Activated CD4-positive, CD25-positive, alpha-beta regulatory T cell treated with anti-CD3 and anti-CD28 coated beads, Interleukin-2, amount 50 U/mL, for 72 hours (primary cell): ENCODE measurements around the gene ZNF22.

Experiments used
- DNase-seq: peaks from one replicate; pipeline ENCODE4 v3.0.0; 2021

Gene ZNF22

GRCh38 chr10:44978213-44978569 lies 22.5 kb upstream of the ZNF22 start:
- DNase-seq = no peak

DNA sequence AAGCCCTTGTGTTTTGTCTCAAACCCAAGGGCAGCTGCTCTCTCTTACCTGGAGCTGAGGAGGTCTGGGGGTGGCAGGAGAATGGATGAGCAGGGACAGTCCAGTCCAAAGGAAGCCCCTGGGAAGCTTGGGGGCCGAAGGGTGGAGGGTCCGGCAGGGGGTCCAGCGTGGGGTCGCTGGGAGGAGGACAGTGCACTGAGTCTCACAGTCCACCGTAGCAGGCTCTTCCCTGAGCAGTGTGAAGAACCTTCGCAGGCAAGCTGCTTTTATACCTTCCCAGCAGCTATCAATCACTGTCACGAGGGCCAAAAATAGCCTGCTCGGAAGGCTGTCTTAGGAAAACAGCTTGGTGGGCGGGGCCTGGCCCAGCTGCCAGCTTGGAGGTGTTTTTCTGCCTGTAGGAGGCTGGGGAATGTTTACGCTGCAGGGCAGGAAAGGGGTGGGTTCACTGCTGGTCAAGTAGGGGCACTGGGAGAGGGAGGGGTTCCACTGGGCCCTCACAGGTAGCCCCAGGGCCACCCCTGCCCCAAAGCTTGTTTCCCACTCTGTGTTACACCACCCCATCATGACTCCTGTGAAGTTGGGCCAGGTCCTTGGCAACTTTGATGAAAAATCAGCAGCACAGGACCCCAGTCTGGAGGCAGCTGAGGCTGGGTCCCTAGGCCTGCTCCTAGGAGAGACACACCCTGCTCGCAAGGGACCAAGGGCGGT lies 22.0 kb upstream of the ZNF22 start, which contains the start of gene DEPP1:
TSS of gene DEPP1 (minus strand) at position 240 of the 711 bp plus-strand sequence. CDS start 779 bp downstream, outside the sequence.
- no peak for DNase-seq

- DNase-seq = no peak
Measured at GRCh38 chr10:44979281-44980191, 21.2 kb upstream of the ZNF22 start.

- no peak for DNase-seq
Measured at GRCh38 chr10:44980309-44981171, 20.2 kb upstream of the ZNF22 start.

DNA sequence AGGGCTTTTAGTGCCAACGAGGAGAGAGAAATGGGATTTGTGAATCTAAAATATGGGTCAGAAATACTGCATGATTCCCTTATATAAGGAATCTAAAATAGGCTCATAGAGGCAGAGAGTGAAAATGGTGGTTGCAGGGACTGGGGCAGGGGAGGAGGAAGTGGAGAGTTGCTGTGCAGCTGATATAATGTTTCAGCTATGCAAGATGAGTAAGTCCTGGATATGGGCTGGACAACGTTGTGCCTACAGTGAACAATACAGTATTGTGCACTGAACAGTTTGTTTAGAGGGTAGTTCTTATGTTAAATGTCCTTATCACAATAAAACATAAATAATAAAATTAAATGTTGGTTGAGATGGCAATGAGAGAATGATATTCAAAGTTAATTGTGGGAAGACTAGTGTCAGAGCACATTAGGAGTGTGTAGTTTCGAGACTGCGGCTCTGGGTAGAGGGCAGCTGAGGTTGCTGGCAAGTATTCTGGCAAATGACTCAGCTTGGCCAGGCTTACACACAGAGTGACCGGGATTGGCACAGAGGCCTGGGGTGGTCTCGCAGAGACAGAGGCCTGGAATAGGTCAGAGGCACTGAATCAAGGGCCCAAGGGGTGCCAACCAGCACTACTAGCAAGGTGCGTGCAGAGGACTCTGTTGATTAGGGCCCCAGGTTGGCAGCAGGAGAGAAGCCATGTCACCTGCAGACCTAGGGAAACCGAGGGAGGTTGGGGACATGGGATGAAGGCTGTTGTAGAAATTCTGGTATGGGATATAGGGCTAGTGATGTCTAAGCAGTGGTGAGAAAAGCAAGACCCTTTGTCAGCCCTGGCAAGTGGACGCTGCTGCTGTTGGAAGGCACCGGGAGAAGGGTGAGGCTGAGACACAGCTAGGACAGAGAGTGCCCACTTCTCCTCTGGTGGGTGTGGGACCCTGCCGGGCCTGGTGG lies 19.3 kb upstream of the ZNF22 start:
- no peak for DNase-seq

GRCh38 chr10:44982114-44982460 lies 18.6 kb upstream of the ZNF22 start:
- DNase-seq = no peak

DNA sequence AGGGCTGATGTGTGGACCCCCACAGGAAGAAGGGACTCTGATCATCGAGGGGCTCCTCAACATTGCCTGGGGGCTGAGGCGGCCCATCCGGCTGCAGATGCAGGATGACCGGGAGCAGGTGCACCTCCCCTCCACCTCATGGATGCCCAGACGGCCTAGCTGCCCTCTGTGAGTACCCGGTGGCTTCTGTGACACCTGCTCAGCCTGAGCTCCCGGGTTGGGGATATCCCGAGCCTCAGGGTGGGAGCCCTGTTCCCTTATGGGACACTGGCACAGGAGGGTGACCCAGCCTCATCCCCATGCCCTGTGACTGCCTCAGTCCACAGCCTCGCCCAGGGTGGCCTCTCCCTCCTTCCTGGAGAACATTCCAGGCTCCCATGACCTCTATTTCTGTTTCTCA lies 18.2 kb upstream of the ZNF22 start:
- DNase-seq = no peak

- no peak for DNase-seq
Measured at GRCh38 chr10:44983066-44983894, 17.4 kb upstream of the ZNF22 start.

DNA sequence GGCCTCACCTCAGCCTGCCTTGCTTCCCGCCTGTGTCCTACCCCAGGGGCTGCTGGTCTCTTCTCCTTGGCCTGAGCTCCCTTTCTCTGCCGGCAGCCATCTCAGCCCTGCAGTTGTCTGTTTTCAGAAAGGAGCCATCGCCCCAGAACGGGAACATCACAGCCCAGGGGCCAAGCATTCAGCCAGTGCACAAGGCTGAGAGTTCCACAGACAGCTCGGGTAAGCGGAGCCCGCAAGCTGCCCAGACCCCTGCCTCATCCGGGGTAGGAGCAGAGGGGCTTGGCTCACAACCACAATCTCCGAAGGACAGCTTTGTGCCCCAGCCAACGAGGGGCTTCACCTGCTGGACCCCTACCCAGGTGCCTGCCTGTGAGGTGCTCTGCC lies 16.8 kb upstream of the ZNF22 start:
- no peak for DNase-seq

DNA sequence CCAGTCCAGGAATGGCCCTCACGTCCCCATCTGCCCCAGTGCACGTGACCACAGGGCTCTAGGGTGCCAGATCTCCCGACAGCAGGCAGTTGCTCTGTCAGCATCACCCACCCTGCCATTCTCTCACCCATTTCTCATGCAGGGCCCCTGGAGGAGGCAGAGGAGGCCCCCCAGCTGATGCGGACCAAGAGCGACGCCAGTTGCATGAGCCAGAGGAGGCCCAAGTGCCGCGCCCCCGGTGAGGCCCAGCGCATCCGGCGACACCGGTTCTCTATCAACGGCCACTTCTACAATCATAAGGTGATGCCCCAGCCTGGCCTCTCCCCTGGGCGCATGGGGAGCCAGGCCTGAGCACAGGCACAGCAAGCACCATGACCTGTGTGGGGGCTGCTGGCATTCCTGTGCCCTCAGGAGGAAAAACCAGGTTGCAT lies 16.0 kb upstream of the ZNF22 start:
- DNase-seq = no peak

- DNase-seq = no peak
Measured at GRCh38 chr10:44985175-44985681, 15.5 kb upstream of the ZNF22 start.

- no peak for DNase-seq
Measured at GRCh38 chr10:44986179-44986578, 14.5 kb upstream of the ZNF22 start.

- no peak for DNase-seq
Measured at GRCh38 chr10:44986670-44987069, 14.1 kb upstream of the ZNF22 start.

- no peak for DNase-seq
Measured at GRCh38 chr10:44988957-44989585, 11.7 kb upstream of the ZNF22 start.

DNA sequence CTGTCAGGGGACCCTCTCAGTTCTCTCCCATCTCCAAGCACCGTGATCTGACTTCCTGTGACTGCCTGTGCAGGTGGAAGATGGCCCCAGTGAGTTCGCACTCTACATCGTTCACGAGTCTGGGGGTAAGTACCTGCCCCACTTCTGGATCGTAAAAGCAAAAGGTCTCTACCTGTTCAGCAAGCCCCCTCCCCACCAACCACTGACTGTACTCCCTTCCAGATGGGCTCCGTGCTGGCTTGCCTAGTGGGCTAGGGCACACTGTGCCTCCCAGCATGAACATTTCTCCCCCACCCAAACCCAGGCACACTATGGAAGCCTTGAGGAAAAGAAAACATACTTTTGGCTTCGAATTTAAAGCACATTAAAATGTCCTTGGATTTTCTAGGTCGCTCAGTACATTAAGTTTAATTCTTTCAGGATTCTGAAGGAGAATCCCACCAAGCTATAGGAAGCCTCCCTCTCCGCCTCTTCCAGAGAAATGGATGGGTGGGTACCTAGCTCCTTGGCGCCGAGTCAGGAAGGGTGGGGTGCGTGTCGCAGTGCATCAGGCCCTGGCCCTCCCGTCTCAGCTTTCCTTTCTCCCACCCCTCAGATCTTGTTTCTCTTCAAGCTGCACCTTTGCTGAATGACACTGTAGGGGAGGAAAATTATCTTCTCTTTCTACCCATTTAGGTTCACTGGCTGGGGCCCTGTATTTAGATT lies 11.0 kb upstream of the ZNF22 start:
- DNase-seq = no peak

DNA sequence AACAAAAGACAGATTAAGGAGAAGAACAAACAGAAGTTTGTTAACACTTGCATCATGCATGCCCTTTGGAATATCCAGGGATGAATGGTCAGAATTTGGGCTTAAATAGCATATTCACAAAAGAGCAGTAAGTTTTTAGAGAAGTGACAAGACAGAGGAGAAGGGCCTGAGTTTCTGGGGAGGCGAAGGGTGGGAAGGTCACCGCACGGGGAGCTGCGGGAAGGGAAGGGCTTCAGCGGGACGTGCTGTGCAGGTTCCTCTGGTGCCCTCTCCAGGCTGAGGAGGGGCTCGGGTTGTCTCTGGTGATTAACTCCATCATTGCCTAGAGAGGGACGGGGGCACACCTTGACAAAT lies 10.4 kb upstream of the ZNF22 start:
- DNase-seq = no peak

- no peak for DNase-seq
Measured at GRCh38 chr10:44990965-44991364, 9.8 kb upstream of the ZNF22 start.

- no peak for DNase-seq
Measured at GRCh38 chr10:44991571-44991970, 9.2 kb upstream of the ZNF22 start.

DNA sequence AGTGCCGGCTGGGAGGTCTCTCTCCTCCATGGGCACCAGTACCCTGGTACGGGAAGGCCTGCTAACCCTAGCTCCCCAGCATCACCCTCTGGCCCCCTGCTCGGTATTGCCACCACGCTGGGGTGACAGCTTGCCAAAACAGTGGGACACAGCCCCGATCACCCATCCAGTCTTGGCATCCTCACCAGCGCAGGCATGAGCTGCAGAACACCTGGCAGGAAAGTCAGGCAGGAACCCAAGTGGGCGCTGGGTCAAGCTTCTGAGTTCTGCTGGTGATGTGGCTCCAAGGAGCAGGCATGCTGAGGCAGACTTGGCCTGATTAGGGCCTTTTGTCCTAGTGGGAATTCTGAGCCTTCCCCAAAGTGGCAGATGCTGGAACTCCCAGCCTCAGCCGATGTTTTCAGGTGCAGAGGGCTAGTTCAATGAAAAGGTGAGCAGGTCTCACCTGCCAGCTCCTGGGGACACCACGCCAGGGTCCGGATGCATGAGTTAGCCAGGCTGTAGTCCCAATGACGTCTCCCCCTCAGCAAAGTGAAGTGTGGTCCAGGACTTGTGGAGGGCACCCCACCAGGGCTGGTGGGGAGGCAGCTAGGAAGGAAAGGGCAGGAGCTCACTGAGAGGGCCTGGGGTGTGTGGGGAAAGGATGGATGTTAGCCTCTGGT lies 8.5 kb upstream of the ZNF22 start:
- no peak for DNase-seq
